ENCODE results near the gene GFOD1.
A peak's percentile ranks its signal among the peaks of the same experiment; 100 is the strongest.

GFOD1 gene, protein sequence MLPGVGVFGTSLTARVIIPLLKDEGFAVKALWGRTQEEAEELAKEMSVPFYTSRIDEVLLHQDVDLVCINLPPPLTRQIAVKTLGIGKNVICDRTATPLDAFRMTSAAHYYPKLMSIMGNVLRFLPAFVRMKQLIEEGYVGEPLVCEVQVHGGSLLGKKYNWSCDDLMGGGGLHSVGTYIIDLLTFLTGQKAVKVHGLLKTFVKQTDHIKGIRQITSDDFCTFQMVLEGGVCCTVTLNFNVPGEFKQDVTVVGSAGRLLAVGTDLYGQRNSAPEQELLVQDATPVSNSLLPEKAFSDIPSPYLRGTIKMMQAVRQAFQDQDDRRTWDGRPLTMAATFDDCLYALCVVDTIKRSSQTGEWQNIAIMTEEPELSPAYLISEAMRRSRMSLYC

GRCh38 chr6:13487122-13488014 is at the start of gene GFOD1:
TSS of gene GFOD1 (minus strand) at chr6:13487600. CDS start at chr6:13486890, 710 bp downstream.
- Histone ChIP-seq H3K9me3 (ENCODE audit: control insufficient read depth, insufficient read depth, low read length) (no peaks in the 10 kb centered on the region), H3K27me3 (ENCODE audit: control insufficient read depth, insufficient read depth, low read length) (peaks cover 56% of the 10 kb centered on the region)

DNA sequence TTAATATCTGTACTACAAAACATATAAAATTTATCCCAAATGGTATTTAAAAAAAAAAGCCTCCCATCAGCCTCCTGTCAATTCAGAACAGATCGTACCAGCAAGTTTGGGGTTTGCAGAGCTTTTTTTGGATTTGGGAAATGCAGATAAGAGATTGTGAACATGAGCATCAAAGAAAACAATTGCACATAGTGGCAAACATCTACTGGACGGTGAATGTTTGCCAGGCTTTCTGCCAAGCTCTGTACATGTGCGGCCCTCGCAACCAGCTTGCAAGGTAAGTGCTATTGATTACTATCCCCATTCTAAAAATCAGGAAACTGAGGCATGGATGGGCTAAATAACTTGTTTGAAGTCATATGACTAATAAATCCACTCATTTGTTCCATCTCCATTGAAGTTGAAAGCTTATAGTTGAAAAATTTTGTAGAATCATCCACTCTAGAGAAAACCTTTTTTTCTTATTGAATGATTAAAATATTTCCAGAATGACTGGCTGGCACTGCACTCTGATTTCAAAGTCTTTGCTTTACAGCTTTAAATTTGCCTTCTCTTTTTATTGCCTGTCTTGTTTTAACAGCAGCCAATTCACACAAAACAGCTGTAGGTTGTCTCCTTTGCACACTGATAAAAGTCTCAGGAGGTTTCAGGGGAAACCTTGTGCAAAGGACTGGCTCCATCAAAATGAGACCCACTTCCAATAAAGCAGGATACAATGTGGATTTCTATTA is 49.6 kb upstream of the GFOD1 start:
- Histone ChIP-seq H3K9ac (ENCODE audit: low read depth, low read length) (no peak overlapping the region), H3K4me3 (ENCODE audit: low read depth, low read length) (no peak overlapping the region), H3K36me3 (ENCODE audit: control insufficient read depth, insufficient read depth, low read length) (no peaks in the 10 kb centered on the region), H3K9me3 (ENCODE audit: control insufficient read depth, insufficient read depth, low read length) (no peaks in the 10 kb centered on the region), H3K27me3 (ENCODE audit: control insufficient read depth, insufficient read depth, low read length) (no peaks in the 10 kb centered on the region), H3K4me1 (ENCODE audit: control insufficient read depth, insufficient read depth, low read length) (peaks cover 10% of the 10 kb centered on the region)

More at GRCh38 chr6:13487122-13488014, at the start of gene GFOD1:
- H3K4me1 ChIP-seq (ENCODE audit: control insufficient read depth, insufficient read depth, low read length) = peaks cover 8% of the 10 kb centered on the region
- peak within 1 kb of the TSS; percentile 75 for H3K4me3 ChIP-seq (ENCODE audit: low read depth, low read length)
- no peak within 1 kb of the TSS for H3K9ac ChIP-seq (ENCODE audit: low read depth, low read length)
- no peaks in the 10 kb centered on the region for H3K36me3 ChIP-seq (ENCODE audit: control insufficient read depth, insufficient read depth, low read length)

DNA sequence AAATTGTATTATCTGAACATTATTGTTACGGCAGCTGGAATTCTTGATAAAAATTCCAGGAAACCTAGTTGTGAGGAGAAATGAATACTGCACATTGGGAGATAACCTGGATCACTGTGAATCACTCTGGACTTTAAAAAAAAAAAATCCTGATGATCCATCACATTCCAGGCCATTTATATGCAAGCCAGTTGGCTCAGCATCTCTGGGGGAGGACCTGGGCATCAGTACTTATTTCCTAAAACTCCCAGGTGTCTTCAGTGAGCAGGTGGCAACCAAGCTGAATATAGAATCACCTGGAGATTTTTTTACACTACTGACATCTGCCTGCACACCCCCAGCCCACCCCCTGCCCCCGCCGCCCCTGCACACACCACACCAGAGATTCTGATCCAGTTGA is 47.9 kb upstream of the GFOD1 start:
- Histone ChIP-seq H3K4me1 (ENCODE audit: control insufficient read depth, insufficient read depth, low read length) (peaks cover 10% of the 10 kb centered on the region), H3K9ac (ENCODE audit: low read depth, low read length) (no peak overlapping the region), H3K9me3 (ENCODE audit: control insufficient read depth, insufficient read depth, low read length) (no peaks in the 10 kb centered on the region), H3K27me3 (ENCODE audit: control insufficient read depth, insufficient read depth, low read length) (no peaks in the 10 kb centered on the region), H3K36me3 (ENCODE audit: control insufficient read depth, insufficient read depth, low read length) (no peaks in the 10 kb centered on the region), H3K4me3 (ENCODE audit: low read depth, low read length) (no peak overlapping the region)

GRCh38 chr6:13534536-13534935 is 47.1 kb upstream of the GFOD1 start:
- peaks cover 10% of the 10 kb centered on the region for H3K4me1 ChIP-seq (ENCODE audit: control insufficient read depth, insufficient read depth, low read length)
- H3K27me3 ChIP-seq (ENCODE audit: control insufficient read depth, insufficient read depth, low read length) = no peaks in the 10 kb centered on the region
- no peaks in the 10 kb centered on the region for H3K9me3 ChIP-seq (ENCODE audit: control insufficient read depth, insufficient read depth, low read length)
- H3K9ac ChIP-seq (ENCODE audit: low read depth, low read length) = no peak overlapping the region
- H3K4me3 ChIP-seq (ENCODE audit: low read depth, low read length) = no peak overlapping the region
- no peaks in the 10 kb centered on the region for H3K36me3 ChIP-seq (ENCODE audit: control insufficient read depth, insufficient read depth, low read length)

DNA sequence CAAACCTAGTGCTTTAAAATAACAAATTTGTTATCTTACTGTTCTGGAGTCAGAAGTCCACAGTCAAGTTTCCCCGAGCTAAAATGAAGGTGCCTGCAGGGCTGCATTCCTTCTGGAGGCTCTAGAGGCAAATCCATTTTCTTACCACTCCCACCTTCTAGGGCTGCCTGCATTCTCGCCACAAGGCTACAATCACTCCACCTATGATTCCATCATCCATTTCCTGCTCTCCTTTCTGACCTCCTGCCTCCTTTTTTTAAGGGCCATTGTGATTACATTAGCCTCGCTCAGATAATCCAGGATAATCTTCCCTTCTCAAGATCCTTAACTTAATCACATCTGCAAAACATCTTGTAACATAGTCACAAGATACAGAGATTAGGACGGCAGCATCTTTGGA is 44.6 kb upstream of the GFOD1 start:
- Histone ChIP-seq H3K4me1 (ENCODE audit: control insufficient read depth, insufficient read depth, low read length) (peaks cover 17% of the 10 kb centered on the region), H3K27me3 (ENCODE audit: control insufficient read depth, insufficient read depth, low read length) (no peaks in the 10 kb centered on the region), H3K36me3 (ENCODE audit: control insufficient read depth, insufficient read depth, low read length) (no peaks in the 10 kb centered on the region)

DNA sequence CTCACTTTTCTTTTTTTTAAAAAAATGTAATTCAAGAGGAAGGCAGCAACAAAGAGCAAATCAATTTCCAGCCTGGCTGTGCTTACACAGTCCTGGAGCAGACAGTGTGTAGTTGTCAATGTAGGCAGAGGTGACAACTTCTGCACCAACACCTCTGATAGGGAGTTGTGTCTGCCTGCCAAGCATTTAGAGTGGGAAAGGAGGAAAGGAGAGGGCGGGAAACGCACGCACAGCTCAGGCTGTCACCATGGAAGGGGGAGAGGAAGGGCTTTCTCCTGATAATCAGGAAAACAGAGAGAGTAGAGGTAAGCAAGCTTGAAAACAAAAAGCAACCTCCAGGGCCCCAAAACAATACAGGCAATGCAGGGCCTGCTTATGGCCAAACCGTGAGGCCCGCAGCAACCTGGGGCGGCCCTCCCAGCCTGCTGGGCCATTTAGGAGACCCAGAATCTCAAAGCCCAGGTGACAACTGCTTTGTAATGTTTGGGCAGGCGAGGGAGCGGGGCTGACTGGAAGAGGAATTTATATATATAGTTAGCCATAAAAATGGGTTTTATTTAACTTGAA is 41.5 kb upstream of the GFOD1 start:
- no peaks in the 10 kb centered on the region for H3K36me3 ChIP-seq (ENCODE audit: control insufficient read depth, insufficient read depth, low read length)
- H3K4me3 ChIP-seq (ENCODE audit: low read depth, low read length) = no peak overlapping the region
- peaks cover 12% of the 10 kb centered on the region for H3K4me1 ChIP-seq (ENCODE audit: control insufficient read depth, insufficient read depth, low read length)
- H3K9me3 ChIP-seq (ENCODE audit: control insufficient read depth, insufficient read depth, low read length) = no peaks in the 10 kb centered on the region
- H3K9ac ChIP-seq (ENCODE audit: low read depth, low read length) = no peak overlapping the region
- H3K27me3 ChIP-seq (ENCODE audit: control insufficient read depth, insufficient read depth, low read length) = no peaks in the 10 kb centered on the region

More for the DNA sequence above, 44.6 kb upstream of the GFOD1 start:
- Histone ChIP-seq H3K9me3 (ENCODE audit: control insufficient read depth, insufficient read depth, low read length) (no peaks in the 10 kb centered on the region), H3K4me3 (ENCODE audit: low read depth, low read length) (no peak overlapping the region), H3K9ac (ENCODE audit: low read depth, low read length) (no peak overlapping the region)

DNA sequence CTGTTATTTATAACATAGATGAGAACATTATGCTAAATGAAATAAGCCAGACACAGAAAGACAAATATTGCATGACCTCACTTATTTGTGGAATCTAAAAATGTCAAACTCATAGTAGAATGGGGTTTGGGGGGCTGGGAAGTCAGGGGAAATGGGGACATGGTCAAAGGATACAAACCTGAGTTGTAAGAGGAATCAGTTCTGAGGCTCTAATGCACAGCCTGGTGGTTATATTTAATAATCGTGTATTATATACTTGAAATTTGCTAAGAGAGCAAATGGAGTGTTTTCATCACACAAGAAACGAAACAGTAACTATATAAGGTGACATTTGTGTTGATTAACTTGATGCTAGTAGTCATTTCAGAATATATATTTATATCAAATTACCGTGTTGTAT is 40.8 kb upstream of the GFOD1 start:
- no peak overlapping the region for H3K4me3 ChIP-seq (ENCODE audit: low read depth, low read length)
- H3K4me1 ChIP-seq (ENCODE audit: control insufficient read depth, insufficient read depth, low read length) = peaks cover 12% of the 10 kb centered on the region
- H3K27me3 ChIP-seq (ENCODE audit: control insufficient read depth, insufficient read depth, low read length) = no peaks in the 10 kb centered on the region
- no peak overlapping the region for H3K9ac ChIP-seq (ENCODE audit: low read depth, low read length)
- H3K36me3 ChIP-seq (ENCODE audit: control insufficient read depth, insufficient read depth, low read length) = no peaks in the 10 kb centered on the region
- no peaks in the 10 kb centered on the region for H3K9me3 ChIP-seq (ENCODE audit: control insufficient read depth, insufficient read depth, low read length)

GRCh38 chr6:13527671-13528056 is 40.3 kb upstream of the GFOD1 start:
- Histone ChIP-seq H3K4me1 (ENCODE audit: control insufficient read depth, insufficient read depth, low read length) (peaks cover 12% of the 10 kb centered on the region), H3K4me3 (ENCODE audit: low read depth, low read length) (no peak overlapping the region), H3K36me3 (ENCODE audit: control insufficient read depth, insufficient read depth, low read length) (no peaks in the 10 kb centered on the region), H3K9ac (ENCODE audit: low read depth, low read length) (no peak overlapping the region), H3K27me3 (ENCODE audit: control insufficient read depth, insufficient read depth, low read length) (no peaks in the 10 kb centered on the region), H3K9me3 (ENCODE audit: control insufficient read depth, insufficient read depth, low read length) (no peaks in the 10 kb centered on the region)

GRCh38 chr6:13526727-13527670 is 39.6 kb upstream of the GFOD1 start:
- Histone ChIP-seq H3K9me3 (ENCODE audit: control insufficient read depth, insufficient read depth, low read length) (no peaks in the 10 kb centered on the region), H3K4me3 (ENCODE audit: low read depth, low read length) (no peak overlapping the region), H3K36me3 (ENCODE audit: control insufficient read depth, insufficient read depth, low read length) (no peaks in the 10 kb centered on the region), H3K27me3 (ENCODE audit: control insufficient read depth, insufficient read depth, low read length) (no peaks in the 10 kb centered on the region), H3K4me1 (ENCODE audit: control insufficient read depth, insufficient read depth, low read length) (peaks cover 8% of the 10 kb centered on the region), H3K9ac (ENCODE audit: low read depth, low read length) (no peak overlapping the region)

DNA sequence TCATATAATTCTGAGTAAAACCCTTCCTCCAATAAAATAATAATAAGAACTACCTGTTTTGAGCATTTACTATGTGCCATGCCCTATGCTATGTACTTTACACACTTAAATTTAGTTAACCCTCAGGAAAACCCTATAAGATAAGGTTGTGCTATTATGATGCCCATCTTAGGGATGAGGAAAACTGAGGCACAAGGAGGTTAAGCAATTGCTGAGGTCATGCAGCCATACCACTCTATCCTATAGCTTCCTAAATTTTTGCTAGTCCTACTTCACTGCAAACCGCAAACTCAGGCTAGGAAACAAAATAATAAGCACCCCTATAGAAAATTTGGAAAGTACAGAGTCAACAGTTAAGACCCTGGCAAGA is 38.9 kb upstream of the GFOD1 start:
- H3K9ac ChIP-seq (ENCODE audit: low read depth, low read length) = no peak overlapping the region
- peaks cover 7% of the 10 kb centered on the region for H3K4me1 ChIP-seq (ENCODE audit: control insufficient read depth, insufficient read depth, low read length)
- H3K36me3 ChIP-seq (ENCODE audit: control insufficient read depth, insufficient read depth, low read length) = no peaks in the 10 kb centered on the region
- no peaks in the 10 kb centered on the region for H3K9me3 ChIP-seq (ENCODE audit: control insufficient read depth, insufficient read depth, low read length)
- no peak overlapping the region for H3K4me3 ChIP-seq (ENCODE audit: low read depth, low read length)
- no peaks in the 10 kb centered on the region for H3K27me3 ChIP-seq (ENCODE audit: control insufficient read depth, insufficient read depth, low read length)

Measured in iPS-15b (cell line).